HS-5 (cell line): Measurements from ENCODE around the gene GNA15.
"Not testable (repeated sequence)": the region's sequence is repeated elsewhere in the genome, so short reads cannot be mapped to it uniquely, and the experiment has no call there.

ENCODE experiments used
- DNase-seq: peaks from one replicate; pipeline ENCODE4 v3.0.0-alpha.2; 2012; ENCODE audit warnings: low read depth

GNA15 gene, protein sequence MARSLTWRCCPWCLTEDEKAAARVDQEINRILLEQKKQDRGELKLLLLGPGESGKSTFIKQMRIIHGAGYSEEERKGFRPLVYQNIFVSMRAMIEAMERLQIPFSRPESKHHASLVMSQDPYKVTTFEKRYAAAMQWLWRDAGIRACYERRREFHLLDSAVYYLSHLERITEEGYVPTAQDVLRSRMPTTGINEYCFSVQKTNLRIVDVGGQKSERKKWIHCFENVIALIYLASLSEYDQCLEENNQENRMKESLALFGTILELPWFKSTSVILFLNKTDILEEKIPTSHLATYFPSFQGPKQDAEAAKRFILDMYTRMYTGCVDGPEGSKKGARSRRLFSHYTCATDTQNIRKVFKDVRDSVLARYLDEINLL

DNA sequence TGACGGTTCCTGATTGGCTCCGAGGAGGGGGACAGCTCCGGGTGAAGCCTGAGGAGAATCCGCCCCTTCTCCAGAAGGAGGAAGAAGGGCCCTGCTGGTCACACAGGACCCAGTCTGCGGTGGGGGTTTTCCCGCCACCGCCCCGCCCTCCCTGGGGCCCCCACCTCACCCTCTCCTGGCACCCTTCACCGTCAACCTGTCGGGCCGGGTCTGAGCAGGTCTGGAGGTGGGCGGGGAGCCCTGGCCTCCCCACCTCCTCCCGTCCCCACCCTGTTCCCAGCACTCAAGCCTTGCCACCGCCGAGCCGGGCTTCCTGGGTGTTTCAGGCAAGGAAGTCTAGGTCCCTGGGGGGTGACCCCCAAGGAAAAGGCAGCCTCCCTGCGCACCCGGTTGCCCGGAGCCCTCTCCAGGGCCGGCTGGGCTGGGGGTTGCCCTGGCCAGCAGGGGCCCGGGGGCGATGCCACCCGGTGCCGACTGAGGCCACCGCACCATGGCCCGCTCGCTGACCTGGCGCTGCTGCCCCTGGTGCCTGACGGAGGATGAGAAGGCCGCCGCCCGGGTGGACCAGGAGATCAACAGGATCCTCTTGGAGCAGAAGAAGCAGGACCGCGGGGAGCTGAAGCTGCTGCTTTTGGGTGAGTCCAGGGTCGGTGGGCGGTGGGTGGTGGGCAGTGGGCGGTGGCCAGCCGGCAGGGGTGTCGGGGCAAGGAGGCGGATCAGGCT, at the start of gene GNA15:
TSS of gene GNA15 (plus strand) at position 73 of the 723 bp plus-strand sequence. CDS start at position 491, 418 bp downstream.
- no peak for DNase-seq

DNA sequence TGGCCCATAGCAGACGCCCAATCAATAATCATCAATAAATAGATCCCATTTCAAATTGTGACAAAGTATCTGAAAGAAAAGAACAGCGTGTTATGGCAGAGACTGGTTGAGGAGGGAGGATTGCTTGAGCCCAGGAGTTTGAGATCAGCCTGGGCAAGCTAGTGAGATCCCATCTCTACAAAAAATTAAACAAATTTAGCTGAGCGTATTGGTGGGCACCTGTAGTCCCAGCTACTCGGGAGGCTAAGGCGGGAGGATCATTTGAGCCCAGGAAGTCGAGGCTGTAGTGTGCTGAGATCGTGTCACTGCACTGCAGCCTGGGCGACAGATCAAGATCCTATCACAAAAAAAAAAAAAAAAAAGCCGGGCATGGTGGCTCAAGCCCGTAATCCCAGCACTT, 48.1 kb upstream of the GNA15 start:
- no peak for DNase-seq

- not testable (repeated sequence) for DNase-seq
Measured at GRCh38 chr19:3089299-3089855, 46.5 kb upstream of the GNA15 start.

DNA sequence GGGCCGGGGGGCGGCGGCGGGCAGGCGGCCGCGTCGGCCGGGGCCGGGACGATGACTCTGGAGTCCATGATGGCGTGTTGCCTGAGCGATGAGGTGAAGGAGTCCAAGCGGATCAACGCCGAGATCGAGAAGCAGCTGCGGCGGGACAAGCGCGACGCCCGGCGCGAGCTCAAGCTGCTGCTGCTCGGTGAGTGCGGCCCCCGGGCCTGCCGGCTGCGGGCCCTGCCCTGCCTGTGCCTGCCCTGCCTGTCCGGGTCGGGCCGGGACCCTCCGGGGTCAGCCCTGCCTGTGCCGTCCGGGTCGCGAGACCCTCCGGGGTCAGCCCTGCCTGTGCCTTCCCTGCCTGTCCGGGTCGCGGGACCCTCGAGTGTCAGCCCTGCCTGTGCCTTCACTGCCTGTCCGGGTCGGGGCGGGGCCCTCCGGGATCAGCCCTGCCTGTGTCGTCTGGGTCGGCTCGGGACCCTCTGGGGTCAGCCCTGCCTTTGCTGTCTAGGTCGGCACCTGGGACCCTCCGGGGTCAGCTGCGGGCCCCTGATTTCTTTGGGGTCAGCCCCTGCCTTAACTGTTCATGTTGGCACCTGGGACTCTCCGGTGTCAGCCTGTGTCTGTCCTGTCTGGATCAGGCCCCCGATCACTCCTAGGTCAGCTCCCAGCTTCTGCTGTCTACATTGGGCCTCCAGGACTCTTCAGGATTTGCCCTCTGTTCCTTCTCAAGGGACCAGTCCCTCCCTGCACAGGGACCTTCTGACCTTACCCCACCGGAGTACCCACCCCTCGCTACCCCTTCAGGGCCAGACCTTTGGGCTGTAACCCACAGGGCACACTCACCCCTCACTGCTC, 41.0 kb upstream of the GNA15 start:
- no peak for DNase-seq

DNA sequence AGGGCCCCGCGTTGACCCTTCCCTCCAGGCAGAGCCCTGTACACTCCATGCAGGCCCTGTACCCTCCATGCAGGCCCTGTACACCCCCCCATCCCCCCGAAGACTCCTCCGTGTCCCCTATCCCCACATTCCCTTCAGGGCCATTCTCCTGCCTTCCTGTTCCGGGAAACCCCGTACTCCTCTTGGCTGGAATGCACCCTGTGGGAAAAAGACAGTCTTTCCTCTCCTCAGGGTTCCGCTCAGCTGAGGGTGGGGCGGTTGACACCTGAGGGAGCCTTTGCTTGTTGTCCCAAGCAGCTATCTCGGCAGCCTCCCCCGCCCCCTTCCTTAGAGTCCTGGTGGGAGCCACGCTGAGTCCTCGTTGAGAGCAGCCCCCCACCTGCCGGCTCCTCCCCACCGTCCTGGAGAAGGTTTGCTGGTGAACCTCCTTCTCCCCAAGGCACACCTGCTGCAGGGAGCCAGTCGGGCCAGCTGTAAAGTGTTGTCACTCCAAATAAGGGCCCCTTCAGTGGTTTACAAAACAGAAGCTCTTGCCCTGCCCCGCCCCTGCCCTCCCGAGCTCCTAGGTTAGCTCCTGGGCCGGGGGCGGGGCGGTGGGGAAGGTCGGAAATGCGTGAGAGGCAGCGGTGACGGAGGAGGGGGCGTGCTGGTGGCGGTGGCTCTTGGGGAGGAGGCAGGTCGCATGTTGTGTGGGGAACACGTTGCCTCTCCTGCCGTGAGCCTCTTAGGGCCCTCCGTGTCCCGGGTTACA, 40.2 kb upstream of the GNA15 start:
- DNase-seq = no peak

DNA sequence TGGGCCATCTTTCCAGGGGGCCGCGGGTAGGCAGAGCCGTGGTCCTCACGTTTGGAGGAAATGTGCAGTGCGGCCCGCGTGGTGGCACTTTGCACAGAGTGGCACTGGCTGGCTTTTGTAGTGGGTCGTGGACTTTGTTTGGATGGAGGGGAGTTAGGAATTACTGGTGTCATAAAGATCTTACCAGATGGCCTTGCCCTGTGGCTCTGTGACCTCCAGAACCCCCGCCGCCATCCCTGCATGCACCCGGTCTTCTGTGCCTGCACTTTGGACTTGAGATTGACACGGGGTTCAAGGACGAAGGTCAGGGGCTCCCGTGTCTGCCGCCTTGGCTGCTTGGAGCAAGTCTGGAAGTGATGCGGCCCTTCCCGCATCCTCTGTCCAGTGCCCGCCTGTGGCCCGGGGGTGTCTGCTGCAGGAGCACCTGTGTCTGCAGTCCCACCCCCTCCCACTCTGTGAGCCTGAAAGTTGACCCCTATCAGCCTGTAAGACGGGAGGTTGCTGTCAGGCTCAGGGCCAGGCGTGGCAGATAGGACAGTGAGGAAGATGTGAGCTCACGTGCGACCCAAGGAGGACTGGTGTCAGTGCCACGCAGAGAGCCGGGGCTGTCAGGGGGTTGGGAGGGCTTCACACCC, 39.4 kb upstream of the GNA15 start:
- DNase-seq = no peak

- DNase-seq = no peak
Measured at GRCh38 chr19:3096902-3097326, 38.9 kb upstream of the GNA15 start.

- no peak for DNase-seq
Measured at GRCh38 chr19:3097442-3097871, 38.4 kb upstream of the GNA15 start.

GRCh38 chr19:3098141-3098514, 37.7 kb upstream of the GNA15 start:
- DNase-seq = no peak

DNA sequence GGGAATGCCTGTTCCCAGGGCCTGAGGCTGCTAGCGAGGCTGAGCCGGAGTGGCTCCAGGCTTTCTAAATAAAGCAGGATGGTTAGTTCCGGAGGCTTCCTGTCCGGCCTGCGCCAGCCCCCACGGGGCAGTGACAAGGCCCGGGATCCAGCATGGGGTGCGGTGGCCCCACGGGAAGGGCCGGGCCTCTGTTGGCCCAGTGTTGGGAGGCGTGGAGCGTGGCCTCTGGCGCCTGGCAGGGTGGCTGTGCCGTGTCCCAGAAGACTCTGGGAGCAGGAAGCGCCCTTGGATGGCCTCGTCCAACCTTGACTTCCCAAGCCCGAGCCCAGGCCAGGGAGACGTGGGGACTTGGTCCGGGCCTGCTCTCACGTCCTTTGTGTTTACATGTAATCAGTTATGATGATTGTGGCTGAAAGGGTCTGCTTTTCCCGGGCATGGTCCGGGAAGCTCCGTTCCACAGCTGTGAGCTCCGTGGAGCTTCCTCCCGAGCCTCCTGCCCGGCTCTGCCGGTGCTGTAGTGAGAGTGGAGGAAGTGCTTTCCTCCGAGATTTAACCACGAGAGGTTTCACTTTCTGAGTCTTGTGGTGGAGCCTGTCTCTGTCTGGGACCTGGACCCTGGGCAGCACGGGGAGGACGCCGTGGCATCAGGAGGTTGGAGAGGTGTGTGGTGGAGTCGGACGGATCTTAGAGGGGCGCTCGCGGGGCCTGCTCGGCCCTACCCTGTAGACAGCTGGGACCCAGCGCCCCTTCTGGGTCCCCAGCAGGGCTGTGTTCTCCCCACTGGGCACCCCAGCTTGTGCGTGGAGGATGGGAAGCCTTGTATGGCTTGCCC, 37.1 kb upstream of the GNA15 start:
- no peak for DNase-seq

- DNase-seq = no peak
Measured at GRCh38 chr19:3099347-3100145, 36.3 kb upstream of the GNA15 start.

DNA sequence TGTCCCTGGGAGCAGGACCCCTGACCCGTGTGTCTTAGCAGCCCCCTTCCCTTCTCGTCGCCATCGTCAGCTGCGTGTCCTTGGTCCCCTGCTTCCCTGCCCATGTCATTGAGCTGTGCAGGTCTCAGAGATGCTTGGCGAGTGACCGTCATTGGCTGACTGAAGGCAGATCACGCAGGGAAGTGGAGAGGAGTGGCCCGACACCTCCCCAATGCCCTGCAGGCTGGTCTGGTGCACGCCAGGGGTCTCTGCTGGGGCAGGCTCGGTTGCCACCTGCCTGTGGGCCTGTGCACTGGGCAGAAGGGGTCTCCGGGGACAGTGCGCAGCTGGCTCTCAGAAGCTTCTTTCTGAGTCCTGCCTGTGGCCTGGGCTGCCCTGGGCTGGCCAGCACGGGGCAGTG, 35.5 kb upstream of the GNA15 start:
- no peak for DNase-seq

- no peak for DNase-seq
Measured at GRCh38 chr19:3100747-3101730, 34.8 kb upstream of the GNA15 start.

DNA sequence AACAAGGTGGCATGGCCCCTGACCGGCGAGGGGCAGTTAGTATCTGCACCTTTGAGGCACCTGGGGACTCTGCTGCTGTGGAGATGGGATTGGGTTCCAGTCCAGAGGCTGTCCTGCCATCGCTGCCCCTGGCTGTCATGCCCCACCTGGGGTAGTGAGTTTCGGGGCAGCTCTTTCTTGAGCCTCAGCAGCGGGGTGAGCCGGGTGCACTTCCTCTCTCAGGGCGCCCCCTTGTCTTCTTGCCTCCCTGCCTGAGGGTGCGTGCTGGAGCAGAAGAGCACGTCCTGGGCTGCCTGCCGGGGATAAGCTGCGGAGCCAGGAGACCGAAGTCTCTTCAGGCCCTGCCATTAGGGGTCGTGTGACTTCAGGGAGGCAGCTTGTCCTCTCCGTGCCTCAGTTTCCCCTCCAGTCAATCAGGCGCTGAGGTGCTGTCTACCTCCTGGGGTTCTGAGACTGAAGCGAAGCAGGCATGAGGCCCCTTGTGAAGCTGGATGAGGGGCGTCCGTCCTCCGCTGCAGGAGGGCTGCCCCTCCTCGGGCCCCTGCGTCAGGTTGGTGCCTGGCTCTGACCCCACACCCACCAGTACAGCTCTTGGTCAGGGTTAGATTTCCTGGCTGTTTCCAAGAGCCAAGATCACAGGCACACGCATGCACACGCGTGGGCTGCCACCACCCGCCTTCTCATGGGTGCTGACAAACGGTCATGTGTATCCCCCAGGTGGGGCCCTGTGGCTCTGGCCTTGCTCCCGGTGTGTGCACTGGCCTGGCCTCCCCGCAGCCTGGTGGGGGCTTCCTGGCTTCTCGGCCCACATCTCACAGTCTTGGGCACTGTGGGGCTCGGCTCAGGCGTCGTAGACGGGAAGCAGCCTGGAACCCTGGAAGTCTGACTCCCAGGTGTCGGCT, 33.3 kb upstream of the GNA15 start:
- no peak for DNase-seq

GRCh38 chr19:3104708-3104983, 31.2 kb upstream of the GNA15 start:
- DNase-seq = no peak

DNA sequence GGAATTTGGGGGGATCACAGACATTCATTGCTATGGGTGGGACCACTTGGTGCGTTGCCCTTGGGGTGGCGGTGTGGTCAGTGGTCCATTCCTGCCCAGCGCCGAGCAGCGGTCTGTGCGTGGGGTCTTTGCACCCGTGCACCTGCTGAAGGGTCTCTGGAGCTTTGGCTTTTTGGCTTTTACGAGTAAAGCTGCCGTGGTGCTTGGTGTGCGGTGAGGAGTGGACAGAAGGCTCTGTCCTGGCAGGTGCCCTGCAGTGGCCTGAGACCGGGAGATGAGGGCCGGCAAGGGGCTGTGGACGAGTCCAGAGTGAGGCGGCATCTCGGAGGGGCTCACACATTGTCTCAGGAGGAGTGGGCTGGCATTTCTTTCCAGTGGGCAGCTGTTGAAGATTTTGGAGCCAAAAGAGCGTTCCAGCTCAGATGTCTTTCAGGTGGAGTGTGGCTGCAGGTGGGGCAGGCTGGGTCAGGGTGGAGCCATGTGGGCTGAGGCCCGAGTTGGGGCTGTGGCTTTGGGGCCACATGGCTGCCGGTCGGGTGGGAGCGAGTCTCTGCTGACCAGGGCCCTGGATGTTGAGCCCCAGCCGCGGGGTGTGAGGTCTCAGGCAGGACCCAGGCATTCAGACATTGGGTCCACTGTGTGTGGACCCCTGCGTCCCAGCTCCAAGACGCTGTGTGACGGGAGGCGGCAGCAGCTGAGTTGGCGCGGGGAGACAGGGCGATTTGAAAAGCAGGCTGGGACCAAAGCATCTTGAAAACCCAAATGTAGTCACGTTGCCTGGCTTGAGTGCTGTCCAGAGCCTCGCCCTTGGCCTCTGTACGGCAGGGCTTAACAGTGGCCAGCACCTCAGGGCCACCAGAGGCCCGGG, 30.0 kb upstream of the GNA15 start:
- DNase-seq = no peak
